SW 1271 (cell line): ENCODE data around the gene SESN1.

ENCODE experiments used
- DNase-seq, 2 experiments: peaks; one replicate each; lab custom pipeline; 2025; lab: John Stamatoyannopoulos, UW

SESN1 gene

GRCh38 chr6:109029313-109029712 lies 65.3 kb downstream of the SESN1 start:
- DNase-seq: no peak

GRCh38 chr6:109028439-109028838 lies 66.2 kb downstream of the SESN1 start:
- DNase-seq: no peak

- DNase-seq: no peak
Observed at GRCh38 chr6:109027964-109028363, 66.7 kb downstream of the SESN1 start.

- DNase-seq: no peak
Observed at GRCh38 chr6:109025639-109026038, 69.0 kb downstream of the SESN1 start.

- no peak for DNase-seq
Observed at GRCh38 chr6:109024784-109025183, 69.9 kb downstream of the SESN1 start.

- DNase-seq: no peak
Observed at GRCh38 chr6:109024368-109024767, 70.3 kb downstream of the SESN1 start.

GRCh38 chr6:109023356-109023925 lies 71.2 kb downstream of the SESN1 start:
- no peak for DNase-seq

- DNase-seq: no peak
Observed at GRCh38 chr6:109021870-109022269, 72.8 kb downstream of the SESN1 start.

GRCh38 chr6:109019911-109020310 lies 74.7 kb downstream of the SESN1 start:
- no peak for DNase-seq

GRCh38 chr6:109015176-109015575 lies 79.5 kb downstream of the SESN1 start:
- no peak for DNase-seq

GRCh38 chr6:109014606-109015005 lies 80.0 kb downstream of the SESN1 start:
- no peak for DNase-seq

GRCh38 chr6:109013656-109014305 lies 80.9 kb downstream of the SESN1 start:
- no peak for DNase-seq

GRCh38 chr6:109010705-109011102 lies 83.9 kb downstream of the SESN1 start:
- no peak for DNase-seq

GRCh38 chr6:109009962-109010704 lies 84.5 kb downstream of the SESN1 start:
- no peak for DNase-seq

- DNase-seq: peak; percentile 7 to 82
Observed at GRCh38 chr6:109009236-109009961, 85.2 kb downstream of the SESN1 start.

- DNase-seq: peak in 1 of 2 experiments; percentile 11
Observed at GRCh38 chr6:109008537-109009235, 86.0 kb downstream of the SESN1 start.

- no peak for DNase-seq
Observed at GRCh38 chr6:109008054-109008453, 86.6 kb downstream of the SESN1 start.

- no peak for DNase-seq
Observed at GRCh38 chr6:109007521-109007920, 87.1 kb downstream of the SESN1 start.

- no peak for DNase-seq
Observed at GRCh38 chr6:109006818-109007217, 87.8 kb downstream of the SESN1 start.

- DNase-seq: no peak
Observed at GRCh38 chr6:109002882-109003281, 91.8 kb downstream of the SESN1 start.

- no peak for DNase-seq
Observed at GRCh38 chr6:109002051-109002697, 92.5 kb downstream of the SESN1 start.
